Epithelial cell of prostate (primary cell): ENCODE results near the gene DOK7.
A peak's percentile ranks its signal among the peaks of the same experiment; 100 is the strongest.

ENCODE experiments used
- DNase-seq: peaks from one replicate; pipeline ENCODE4 v3.0.0-alpha.2; 2011; ENCODE audit warnings: low read depth, low spot score
- H3K27ac ChIP-seq: fragments of 450-650 bp; 2 replicates; pipeline ENCODE4 v1.5.1; 2017; ENCODE audit warnings: mild to moderate bottlenecking

Gene DOK7

DNA sequence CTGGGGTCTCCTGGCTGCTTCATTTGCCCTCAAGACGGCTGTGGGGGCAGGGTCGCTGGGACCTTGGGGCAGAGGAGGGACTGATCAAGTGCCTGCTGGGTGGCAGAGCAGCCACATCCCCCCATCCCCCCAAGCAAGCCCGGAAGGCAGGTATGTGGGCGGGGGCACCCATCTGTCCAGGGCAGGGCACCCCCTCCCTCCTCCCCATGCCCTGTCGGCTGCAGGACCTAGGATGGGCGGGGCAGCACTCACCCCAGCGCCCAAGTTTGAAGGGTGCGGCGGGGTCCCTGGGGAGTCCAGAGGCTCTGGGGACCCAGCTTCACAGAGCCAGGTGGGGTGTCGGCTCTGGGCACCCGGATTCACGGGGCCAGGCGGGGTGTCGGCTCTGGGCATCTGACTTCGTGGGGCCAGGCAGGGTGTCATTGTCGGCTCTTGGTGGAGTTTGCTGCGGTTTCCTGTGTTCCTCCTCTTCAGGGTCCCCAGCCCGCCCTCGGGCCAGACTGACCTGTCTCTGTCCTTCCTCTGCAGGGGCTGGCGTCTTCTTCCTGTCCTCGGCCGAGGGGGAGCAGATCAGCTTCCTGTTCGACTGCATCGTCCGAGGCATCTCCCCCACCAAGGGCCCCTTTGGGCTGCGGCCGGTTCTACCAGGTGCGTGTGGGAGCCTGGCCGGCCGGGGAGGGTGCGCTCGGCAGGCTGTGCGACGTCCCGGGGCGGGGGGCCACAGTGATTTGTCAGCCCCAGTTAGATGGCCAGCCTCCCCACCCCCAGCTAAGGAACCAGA is 22.1 kb downstream of the DOK7 start:
- peak overlapping the region; percentile 87 for H3K27ac ChIP-seq
- no peak for DNase-seq

- peak overlapping the region; percentile 87 for H3K27ac ChIP-seq
- DNase-seq: no peak
Observed at GRCh38 chr4:3485886-3486540, 22.9 kb downstream of the DOK7 start.

DNA sequence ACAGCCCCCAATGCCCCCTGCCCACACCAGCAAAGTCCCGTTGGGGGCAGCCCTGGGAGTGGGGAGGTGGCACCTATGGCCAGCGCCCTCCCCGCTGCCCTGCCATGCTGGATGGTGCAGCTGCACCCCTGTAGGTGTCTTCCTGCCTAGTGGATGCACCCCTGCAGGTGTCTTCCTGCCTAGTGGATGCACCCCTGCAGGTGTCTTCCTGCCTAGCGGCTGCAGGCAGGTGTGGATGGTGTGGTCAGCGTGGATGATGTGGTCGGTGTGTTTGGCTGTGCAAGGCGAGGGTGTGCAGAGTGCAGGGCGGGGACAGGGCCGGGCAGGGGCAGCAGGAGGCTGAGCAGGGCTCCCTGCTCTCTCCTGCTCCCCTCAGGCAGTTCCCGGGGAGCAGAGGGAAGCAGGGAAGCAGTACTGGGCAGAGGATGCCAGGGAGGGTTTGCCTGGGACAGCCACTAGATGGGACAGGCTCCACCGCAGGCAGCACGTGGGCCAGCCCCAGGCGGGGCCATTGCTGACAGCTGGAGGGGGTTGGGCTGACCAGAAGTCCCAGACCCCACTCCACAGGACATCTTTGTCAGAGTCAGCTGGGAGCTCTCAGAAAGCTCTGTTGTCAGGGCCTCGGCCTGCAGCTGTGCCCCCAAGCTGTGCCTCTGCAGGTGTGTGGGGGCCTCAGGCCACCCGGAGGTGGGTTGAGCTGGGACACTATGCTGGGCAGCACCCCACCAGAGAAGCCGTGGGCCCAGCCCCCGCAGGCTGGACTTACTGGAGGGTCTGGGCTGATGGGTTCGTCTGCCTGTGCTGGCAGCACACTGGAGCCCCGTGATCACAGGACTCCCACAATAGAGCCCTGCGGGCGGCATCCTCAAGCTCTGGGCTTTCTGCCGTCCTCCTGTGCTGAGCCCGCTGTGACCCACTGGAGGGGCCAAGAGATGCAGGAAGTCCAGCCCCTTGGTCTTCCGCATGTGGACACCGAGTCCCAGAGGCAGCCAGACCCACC is 23.7 kb downstream of the DOK7 start:
- no peak overlapping the region for H3K27ac ChIP-seq
- DNase-seq: no peak

DNA sequence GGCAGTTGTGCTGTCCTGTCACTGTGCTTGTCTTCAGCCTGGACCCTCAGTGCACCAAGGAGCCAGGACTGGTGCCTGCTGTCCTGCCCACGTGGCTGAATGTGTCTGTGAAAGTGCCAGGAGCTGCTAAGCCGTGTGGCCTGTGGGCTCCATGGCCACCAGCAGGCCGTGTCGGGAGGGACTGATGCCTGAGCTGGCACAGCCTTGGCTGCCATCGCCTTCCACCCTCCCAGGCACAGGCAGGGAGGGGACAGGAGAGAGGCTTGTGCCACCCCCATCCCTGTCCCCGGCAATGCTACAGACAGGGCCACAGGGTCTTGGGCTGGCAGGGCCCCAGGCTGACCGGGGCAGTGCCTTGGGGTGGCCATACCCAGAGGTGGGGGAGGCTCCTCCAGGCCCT is 24.8 kb downstream of the DOK7 start:
- no peak for DNase-seq
- no peak overlapping the region for H3K27ac ChIP-seq

DNA sequence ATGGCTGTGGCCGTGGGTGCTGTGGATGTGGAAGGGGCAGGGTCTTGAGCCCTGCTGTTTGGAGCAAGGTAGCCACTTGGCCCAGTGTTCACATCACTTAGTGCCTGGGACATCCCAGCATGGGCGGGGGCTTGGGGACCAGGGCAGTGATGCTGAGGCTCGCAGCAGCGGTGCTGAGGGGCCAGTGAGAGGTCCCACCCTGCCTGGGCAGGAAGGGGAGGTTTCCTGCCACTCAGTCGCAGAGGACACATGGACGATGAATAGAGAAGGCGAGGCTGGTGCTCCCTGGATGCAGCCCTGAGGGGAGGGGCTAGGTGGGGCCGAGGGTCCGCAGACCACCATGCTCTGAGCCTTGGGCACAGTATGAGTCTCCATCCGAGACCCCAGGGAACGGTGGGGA is 25.7 kb downstream of the DOK7 start:
- no peak for DNase-seq
- no peak overlapping the region for H3K27ac ChIP-seq

- H3K27ac ChIP-seq: no peak overlapping the region
- DNase-seq: no peak
Observed at GRCh38 chr4:3489451-3489962, 26.4 kb downstream of the DOK7 start.

DNA sequence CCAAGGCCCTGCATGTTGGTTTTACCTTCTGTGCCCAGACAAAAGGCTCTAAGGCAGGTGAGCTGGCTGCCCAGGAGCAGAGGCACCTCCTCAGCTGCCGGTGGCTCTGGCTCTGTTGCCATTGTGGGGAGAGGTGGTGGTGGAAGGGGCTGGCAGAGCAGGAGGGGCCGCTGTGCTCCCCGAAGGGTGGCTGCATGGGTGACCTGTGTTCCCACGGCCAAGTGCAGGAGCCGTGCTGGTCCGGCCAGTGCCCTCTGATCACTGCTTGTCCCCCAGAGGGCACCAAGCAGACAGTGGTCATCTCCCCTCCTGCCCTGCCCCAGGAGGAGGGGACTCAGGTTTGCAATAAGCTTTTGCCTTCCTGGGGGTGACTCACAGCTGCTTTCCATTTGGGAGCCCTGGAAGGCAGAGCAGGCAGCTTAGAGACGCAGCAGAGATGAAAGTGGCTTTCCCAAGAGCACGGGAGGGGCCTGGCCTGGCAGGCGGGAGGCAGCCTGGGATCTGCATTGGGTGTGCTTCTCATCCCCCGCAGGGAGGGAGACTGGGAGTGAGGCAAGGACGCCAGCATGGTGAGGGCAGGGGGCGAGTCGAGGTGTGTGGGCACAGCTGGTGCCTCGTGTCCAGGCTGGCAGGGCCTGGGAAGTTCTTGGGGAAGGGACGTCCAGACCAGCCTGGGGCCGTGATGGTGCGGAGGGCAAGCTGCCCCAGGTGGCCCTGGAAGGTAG is 28.7 kb downstream of the DOK7 start:
- H3K27ac ChIP-seq: no peak overlapping the region
- DNase-seq: no peak

GRCh38 chr4:3492741-3493719 is 29.9 kb downstream of the DOK7 start:
- no peak overlapping the region for H3K27ac ChIP-seq
- no peak for DNase-seq

- H3K27ac ChIP-seq: no peak overlapping the region
- no peak for DNase-seq
Observed at GRCh38 chr4:3493720-3494461, 30.8 kb downstream of the DOK7 start.

GRCh38 chr4:3494462-3494871 is 31.4 kb downstream of the DOK7 start:
- DNase-seq: no peak
- H3K27ac ChIP-seq: no peak overlapping the region

DNA sequence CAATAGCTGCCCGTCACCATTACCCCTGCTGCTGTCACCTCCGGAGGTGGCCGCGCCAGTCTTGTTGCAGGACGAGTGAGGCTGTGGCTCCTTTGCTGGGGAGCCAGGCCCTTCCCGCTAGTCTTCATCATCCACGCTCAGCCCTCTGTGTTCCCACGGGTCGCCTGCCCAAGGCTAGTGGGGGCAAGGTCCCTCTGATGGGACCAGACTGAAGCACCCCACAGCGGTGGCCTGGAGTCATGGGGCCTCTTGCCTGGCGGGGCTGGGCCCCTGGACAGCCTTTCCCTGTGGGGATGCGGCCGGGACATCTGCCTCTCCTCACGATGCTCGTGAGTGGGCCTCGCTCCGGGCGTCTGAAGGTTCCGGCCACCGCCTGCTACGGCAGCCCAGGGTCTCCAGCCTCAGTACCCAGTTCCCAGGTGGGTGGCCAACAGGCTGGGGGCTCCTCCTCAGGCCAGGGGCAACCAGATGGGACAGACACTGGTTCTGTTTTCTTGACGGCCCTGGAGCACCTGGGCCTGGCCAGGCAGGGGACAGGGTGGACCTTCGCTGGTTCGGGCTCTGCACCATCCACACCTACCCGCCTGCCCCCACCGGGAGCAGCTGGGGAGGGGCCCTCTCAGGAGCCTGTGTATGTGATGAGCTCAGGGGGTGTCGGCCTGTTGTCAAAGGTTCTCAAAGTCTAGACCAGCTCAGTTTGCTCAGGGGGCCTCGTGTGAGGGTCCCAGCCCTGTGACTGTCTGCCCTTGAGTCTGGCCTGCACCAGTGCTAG is 32.3 kb downstream of the DOK7 start:
- no peak overlapping the region for H3K27ac ChIP-seq
- no peak for DNase-seq

- H3K27ac ChIP-seq: no peak overlapping the region
- no peak for DNase-seq
Observed at GRCh38 chr4:3496021-3496420, 32.9 kb downstream of the DOK7 start.

DNA sequence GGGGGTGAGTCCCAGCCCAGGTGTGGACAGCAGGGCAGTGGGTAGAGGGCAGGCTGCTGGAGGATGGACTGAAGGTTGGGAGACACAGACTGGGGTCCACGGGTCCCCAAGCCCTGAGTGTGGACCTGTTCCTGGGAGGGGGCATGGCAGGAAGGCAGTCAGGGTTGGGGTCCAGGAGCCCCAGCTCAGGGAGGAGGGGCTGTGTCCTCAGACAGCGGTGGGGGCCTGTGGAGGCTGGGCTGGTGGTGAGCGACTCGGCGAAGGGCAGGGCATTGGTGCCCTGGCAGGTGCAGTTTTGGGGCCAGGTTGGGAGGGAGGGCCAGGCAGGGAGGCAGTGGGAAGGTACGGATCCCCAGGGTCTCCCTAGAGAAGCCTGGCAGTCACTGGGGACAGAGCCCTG is 34.0 kb downstream of the DOK7 start:
- DNase-seq: no peak

DNA sequence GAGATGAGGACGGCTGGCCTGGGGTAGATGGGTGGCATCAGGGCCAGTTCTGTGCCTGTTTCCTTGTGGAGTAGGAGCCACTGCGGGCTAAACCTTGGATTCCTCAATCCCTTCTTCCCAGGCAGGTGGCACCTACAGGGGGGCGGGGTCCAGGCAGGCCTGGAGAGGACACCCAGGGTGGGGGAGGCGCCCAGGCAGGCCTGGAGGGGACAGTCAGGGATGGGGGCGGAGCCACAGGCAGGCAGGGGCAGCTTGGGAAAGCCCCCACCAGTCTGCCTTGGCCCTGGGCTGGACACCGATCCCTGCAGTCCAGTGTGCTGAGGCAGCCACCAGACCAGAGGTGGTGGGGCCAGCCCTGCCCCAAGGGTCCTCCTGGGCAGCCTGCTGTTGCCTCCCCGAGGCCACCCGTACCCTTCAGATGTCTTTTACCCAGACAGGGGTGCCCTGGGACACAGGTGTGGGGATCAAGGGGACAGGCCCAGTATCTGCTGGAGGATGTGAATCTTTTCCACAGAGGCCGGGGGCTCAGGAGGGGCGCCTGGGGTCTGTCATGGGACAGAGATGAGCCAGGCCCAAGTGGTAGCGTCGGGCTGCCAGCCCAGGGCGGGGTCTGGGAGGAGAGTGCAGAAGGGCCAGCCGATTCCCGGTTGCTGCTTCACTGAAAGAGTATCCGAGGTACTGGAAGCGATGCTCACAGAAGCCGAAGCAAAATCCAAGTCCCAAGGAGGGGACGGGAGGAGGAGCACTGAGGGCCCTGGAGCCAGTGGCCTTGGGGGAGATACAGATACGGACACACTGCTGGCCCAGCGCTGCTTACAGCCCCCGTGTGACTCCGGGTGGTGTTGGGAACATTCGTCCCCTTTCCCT is 34.6 kb downstream of the DOK7 start:
- DNase-seq: no peak
- H3K27ac ChIP-seq: no peak overlapping the region

More for the DNA sequence above, 34.0 kb downstream of the DOK7 start:
- H3K27ac ChIP-seq: no peak overlapping the region

- DNase-seq: no peak
- H3K27ac ChIP-seq: no peak overlapping the region
Observed at GRCh38 chr4:3498407-3498806, 35.3 kb downstream of the DOK7 start.

DNA sequence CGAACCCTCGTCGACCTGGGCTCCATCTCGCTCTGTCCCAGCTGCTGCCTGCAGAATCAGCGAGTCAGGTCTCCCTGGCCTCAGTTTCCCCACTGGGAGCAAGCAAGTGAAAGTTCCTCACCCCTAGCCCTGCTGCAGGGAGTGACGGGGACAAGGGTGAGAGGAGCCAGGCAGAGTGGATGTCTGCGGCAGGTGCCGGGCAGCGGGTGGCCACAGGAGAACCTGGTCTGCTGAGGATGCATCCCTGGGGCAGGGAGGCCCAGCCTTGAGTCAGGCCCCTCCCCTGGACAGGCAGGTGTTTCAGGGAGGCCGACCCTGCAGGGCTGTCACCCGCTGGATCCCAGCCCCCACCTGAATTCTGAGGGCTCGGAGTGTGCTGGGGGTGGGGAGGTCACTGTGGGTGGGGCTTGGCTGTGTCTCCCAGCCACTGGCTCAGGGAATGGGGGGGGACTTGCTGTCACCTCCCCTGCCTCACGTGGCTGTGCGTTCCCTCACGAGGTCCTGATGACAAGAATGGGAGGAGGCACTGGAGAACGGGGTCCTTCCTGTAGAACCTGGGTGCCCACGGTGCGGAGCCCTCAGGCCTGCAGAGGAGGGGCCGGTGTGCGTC is 35.9 kb downstream of the DOK7 start:
- DNase-seq: no peak
- H3K27ac ChIP-seq: no peak overlapping the region
